ENCODE data around the gene SYNPO2L.
"Not testable (repeated sequence)": the region's sequence is repeated elsewhere in the genome, so short reads cannot be mapped to it uniquely, and the experiment has no call there.

Gene SYNPO2L

DNA sequence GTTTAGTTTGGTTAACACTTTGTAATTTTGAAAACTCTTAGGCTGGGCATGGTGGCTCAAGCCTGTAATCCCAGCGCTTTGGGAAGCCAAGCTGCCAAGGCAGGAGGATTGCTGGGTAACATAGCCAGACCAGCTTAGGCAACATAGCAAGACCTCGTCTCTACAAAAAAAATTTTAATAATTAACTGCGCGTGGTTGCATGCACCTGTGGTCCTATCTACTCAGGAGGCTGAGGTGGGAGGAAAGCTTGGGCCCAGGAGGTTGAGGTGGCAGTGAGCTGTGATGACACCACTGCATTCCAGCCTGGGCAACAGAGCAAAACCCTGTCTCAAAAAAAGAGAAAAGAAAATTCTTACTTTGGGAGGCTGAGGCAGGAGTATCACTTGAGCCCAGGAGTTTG lies 32.8 kb downstream of the SYNPO2L start:
- no peak for DNase-seq

GRCh38 chr10:73620974-73621373 lies 34.9 kb downstream of the SYNPO2L start:
- DNase-seq: not testable (repeated sequence)

GRCh38 chr10:73617143-73617542 lies 38.7 kb downstream of the SYNPO2L start:
- not testable (repeated sequence) for DNase-seq

DNA sequence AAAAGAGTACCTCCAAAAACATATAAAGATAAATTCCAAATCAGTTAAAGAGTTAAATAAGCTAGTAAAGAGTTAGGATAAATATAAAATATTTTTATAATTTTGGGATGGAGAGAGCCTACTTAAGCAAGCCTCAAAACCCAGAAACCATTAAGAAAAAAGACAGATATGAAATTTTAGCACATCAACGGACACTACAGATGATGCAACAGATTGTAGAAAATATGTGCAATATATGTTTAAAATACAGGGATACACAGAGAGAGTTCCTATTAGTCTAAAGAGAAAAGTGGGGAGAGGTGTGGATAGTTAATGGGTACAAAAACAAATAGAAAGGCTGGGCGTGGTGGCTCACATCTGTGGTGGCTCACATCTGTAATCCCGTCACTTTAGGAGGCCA lies 41.1 kb downstream of the SYNPO2L start:
- DNase-seq: no peak

DNA sequence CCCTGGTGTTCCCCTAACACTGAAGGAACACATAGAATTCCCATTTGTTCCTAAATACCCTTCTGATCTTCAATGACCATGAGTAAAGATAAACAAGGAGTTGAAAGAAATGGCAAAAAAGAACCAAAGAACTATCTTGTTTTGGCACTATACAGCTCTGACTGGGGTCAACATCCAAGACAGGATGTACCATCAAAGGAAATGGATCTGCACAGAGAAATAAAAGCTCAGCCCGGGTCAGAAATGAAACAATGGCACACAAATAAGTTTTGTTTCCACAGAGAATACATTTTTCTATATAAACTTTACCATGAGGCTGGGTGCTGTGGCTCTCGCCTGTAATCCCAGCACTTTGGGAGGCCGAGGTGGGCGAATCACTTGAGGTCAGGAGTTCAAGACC lies 46.7 kb downstream of the SYNPO2L start:
- DNase-seq: no peak

GRCh38 chr10:73601486-73601921 lies 54.3 kb downstream of the SYNPO2L start:
- no peak for DNase-seq

- no peak for DNase-seq
These were observed 58.5 kb downstream of the SYNPO2L start for GRCh38 chr10:73597346-73597745.
